GM12873 (cell line): Measurements from ENCODE around the gene MCM3.

Experiments used
- CTCF ChIP-seq: IDR thresholded peaks from 2 replicates; pipeline ENCODE4 v1.5.1; 2012; ENCODE audit warnings: low read depth, mild to moderate bottlenecking, moderate library complexity, low read length, control low read depth; ENCODE audit not compliant: insufficient read depth; ENCODE audit errors: missing control alignments

Gene MCM3

GRCh38 chr6:52325695-52326471 lies 41.3 kb upstream of the MCM3 start:
- no peak for TF ChIP-seq CTCF

GRCh38 chr6:52324189-52324588 lies 39.6 kb upstream of the MCM3 start:
- TF ChIP-seq CTCF, result no peak

DNA sequence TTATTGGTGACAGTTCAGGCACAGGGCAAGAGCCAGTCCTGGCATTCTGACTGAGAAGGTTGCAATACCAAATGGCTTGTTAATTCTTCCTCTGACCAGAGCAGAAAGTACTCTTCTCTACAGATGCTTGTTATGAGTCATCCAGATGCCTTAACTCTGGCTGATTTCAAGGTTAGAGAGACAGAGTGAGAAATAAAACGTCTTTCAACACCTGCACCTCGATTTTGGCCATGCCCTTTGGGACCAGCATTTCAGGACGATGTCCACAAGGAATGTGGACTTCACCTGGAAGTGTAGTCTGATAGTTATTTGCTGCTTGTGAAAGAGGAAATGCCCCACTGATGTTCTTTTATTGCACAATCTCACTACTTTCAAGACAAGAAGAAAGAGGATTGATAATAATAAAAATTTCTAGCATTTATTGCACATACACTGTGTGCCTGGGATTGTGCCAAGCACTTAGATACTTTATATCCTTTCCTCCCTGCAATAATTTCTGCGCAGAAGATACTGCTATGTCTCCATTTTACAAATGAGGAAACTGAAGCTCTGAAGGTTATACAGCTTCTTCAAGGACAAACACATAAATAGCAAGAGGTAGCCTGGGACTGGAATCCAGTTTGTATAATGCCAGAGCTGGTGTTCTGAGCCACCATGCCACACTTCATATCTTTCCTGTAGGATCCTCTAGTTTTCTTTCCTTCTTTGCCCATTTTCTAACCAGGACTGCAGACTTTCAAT lies 33.5 kb upstream of the MCM3 start:
- TF ChIP-seq CTCF, result no peak

GRCh38 chr6:52317211-52317610 lies 32.7 kb upstream of the MCM3 start:
- no peak for TF ChIP-seq CTCF

DNA sequence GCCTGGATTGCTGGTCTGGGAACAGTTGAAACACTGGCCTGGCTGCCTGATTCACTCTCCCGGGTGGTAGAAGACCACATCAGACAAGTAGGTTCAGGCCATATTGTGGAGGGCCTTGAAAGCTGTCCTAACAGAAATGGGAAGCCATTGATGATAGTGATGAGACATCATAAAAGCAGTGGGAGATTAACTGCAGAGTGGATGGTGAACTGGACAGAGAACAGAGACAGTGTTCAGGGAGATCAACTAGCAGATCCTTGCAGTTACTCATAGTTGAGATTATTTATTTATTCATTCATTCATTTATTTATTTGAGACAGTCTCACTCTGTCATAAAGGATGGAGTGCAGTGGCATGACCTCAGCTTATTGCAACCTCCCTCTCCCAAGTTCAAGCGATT lies 30.2 kb upstream of the MCM3 start:
- TF ChIP-seq CTCF, result no peak

DNA sequence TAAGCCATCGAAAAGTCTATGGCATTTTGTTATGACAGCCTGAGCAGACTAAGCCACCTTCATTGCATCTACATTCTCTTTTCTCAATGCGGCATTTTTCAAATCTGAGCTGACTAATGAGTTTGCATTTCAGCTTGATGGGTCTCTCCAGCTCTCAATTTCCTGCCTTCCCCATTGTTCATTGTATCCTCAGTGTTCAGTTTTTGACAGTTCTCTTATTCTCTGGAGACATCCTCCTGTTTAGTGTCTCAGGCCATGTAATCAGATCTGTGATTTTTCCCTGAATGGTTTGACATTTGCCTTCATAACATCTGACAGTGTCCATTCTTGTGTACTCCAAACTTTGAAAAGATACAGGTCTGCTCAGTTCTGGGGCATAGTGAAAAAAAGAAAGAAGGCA lies 27.9 kb upstream of the MCM3 start:
- no peak for TF ChIP-seq CTCF

DNA sequence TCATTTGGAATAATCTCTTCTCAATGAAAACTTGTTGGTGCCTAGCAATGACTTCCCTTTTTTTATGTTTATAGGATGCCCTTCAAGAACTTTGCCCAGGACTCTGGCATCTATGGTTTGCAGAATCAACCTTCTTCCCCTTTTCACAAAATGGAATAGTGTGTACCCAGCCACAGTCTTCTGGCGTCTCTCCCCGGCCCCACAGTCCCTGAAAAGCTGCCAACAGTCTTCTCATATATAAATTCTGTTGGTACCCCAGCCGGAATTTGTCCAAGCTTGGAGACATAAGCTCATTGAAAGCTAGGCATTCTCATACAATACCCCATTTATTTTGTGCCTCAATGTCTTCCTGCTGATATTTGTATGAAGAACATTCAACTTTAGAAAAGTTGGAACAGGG lies 26.4 kb upstream of the MCM3 start:
- TF ChIP-seq CTCF, result no peak
